ENCODE data around the gene OGFOD3. TPM values are rescaled to one million over a fixed set of nuclear protein-coding genes. Genes with fewer than 3 reads are reported as not detected.

The OGFOD3 gene
- total and polyA plus RNA-seq, 12 donors: 17.9 to 131 (median 42.0) TPM

- WGBS, 4 donors: 90 to 97% (median 94%) methylated on average over 8 to 14 of the region's 14 CpGs
- TF ChIP-seq POLR2A (IDR thresholded peaks at IDR 0.05): no peak
- no peak for TF ChIP-seq CTCF (IDR thresholded peaks at IDR 0.05)
- H3K4me3 ChIP-seq: no peak overlapping the region
- H3K27ac ChIP-seq: no peak overlapping the region
- no peaks in the 10 kb centered on the region for H3K9me3 ChIP-seq (replicated peaks in 1 of 3)
- H3K4me1 ChIP-seq (replicated peaks in 1 of 2): no peaks in the 10 kb centered on the region
- H3K36me3 ChIP-seq (replicated peaks in 1 of 2): peaks cover 0 to 15% of the 10 kb centered on the region in 2 donors
- H3K27me3 ChIP-seq: no peaks in the 10 kb centered on the region
- DNase-seq: no peak
- intact Hi-C loops (cut with DNase I): no loop called here
Observed at GRCh38 chr17:82406131-82406671, 12.2 kb downstream of the OGFOD3 start.

GRCh38 chr17:82405051-82405450 is 13.3 kb downstream of the OGFOD3 start:
- 91 to 96% (median 95%) methylated on average over 5 to 14 of the region's 14 CpGs for WGBS, 4 donors
- H3K27me3 ChIP-seq: no peaks in the 10 kb centered on the region
- H3K36me3 ChIP-seq (replicated peaks in 1 of 2): peaks cover 0 to 15% of the 10 kb centered on the region in 2 donors

GRCh38 chr17:82403662-82404660 is 14.4 kb downstream of the OGFOD3 start:
- peaks cover 0 to 15% of the 10 kb centered on the region in 2 donors for H3K36me3 ChIP-seq (replicated peaks in 1 of 2)
- intact Hi-C loops (cut with DNase I): no loop called here
- DNase-seq: no peak
- H3K4me1 ChIP-seq (replicated peaks in 1 of 2): no peaks in the 10 kb centered on the region
- 94 to 96% (median 95%) methylated on average over 43 to 67 of the region's 67 CpGs for WGBS, 4 donors
- no peak overlapping the region for H3K27ac ChIP-seq
- no peak for TF ChIP-seq CTCF (IDR thresholded peaks at IDR 0.05)
- no peak for TF ChIP-seq POLR2A (IDR thresholded peaks at IDR 0.05)
- H3K9me3 ChIP-seq (replicated peaks in 1 of 3): no peaks in the 10 kb centered on the region
- H3K4me3 ChIP-seq: no peak overlapping the region
- H3K27me3 ChIP-seq: no peaks in the 10 kb centered on the region

More at GRCh38 chr17:82405051-82405450, 13.3 kb downstream of the OGFOD3 start:
- H3K9me3 ChIP-seq (replicated peaks in 1 of 3): no peaks in the 10 kb centered on the region
- TF ChIP-seq CTCF (IDR thresholded peaks at IDR 0.05) (no peak), POLR2A (IDR thresholded peaks at IDR 0.05) (no peak)
- H3K4me1 ChIP-seq (replicated peaks in 1 of 2): no peaks in the 10 kb centered on the region
- no peak overlapping the region for H3K27ac ChIP-seq
- no peak overlapping the region for H3K4me3 ChIP-seq
- no peak for DNase-seq
- intact Hi-C loops (cut with DNase I): no loop called here

GRCh38 chr17:82402865-82403264 is 15.5 kb downstream of the OGFOD3 start:
- WGBS, 4 donors: 84 to 91% (median 88%) methylated on average over 7 of the region's 7 CpGs
- intact Hi-C loops (cut with DNase I): no loop called here

More at GRCh38 chr17:82402865-82403264, 15.5 kb downstream of the OGFOD3 start:
- Histone ChIP-seq H3K36me3 (replicated peaks in 1 of 2) (peaks cover 0 to 11% of the 10 kb centered on the region in 2 donors), H3K4me3 (no peak overlapping the region), H3K27ac (no peak overlapping the region), H3K27me3 (no peaks in the 10 kb centered on the region), H3K4me1 (replicated peaks in 1 of 2) (no peaks in the 10 kb centered on the region), H3K9me3 (replicated peaks in 1 of 3) (no peaks in the 10 kb centered on the region)
- TF ChIP-seq POLR2A (IDR thresholded peaks at IDR 0.05): no peak
- TF ChIP-seq CTCF (IDR thresholded peaks at IDR 0.05): no peak
- no peak for DNase-seq
